Measurements from ENCODE around the gene SLC2A1. TPM values are rescaled to one million over a fixed set of nuclear protein-coding genes. Genes with fewer than 3 reads are reported as not detected.

The SLC2A1 gene
- total and polyA plus RNA-seq, 9 of the 15 experiments (the other 6 are each of a cell fraction or from before 2014, with no cell fraction given), result 12.6 to 153 (median 48.0) TPM

GRCh38 chr1:42922687-42923366, 35.8 kb downstream of the SLC2A1 start (continued):
- peak; percentile 30 for TF ChIP-seq PRDM10 (IDR thresholded peaks at IDR 0.05; ENCODE audit: partially characterized antibody)
- 0 out of 2 replicates have a peak, but pooled peaks have one; percentile 51 for TF ChIP-seq LARP7 (IDR thresholded peaks at IDR 0.05)
- TF ChIP-seq ZBTB2 (IDR thresholded peaks at IDR 0.05), result peak; percentile 55
- TF ChIP-seq BRCA1 (IDR thresholded peaks at IDR 0.05), result no peak
- no peak for TF ChIP-seq BRCA1 (CRISPR knock-in tag; IDR thresholded peaks at IDR 0.05)
- no peak for TF ChIP-seq SMAD3 (CRISPR knock-in tag; conservative IDR thresholded peaks at IDR 0.05)
- no peak for TF ChIP-seq TSC22D4 (tag; IDR thresholded peaks at IDR 0.05)
- no peak for TF ChIP-seq E2F8 (IDR thresholded peaks at IDR 0.05; ENCODE audit: low read depth, partially characterized antibody)
- TF ChIP-seq TGIF2 (CRISPR knock-in tag; IDR thresholded peaks at IDR 0.05), result no peak
- peak; percentile 75 for TF ChIP-seq DPF2 (IDR thresholded peaks at IDR 0.05)
- TF ChIP-seq CXXC5 (CRISPR knock-in tag; IDR thresholded peaks at IDR 0.05), result 0 out of 2 replicates have a peak, but pooled peaks have one; percentile 27
- TF ChIP-seq TCF3 (CRISPR knock-in tag; IDR thresholded peaks at IDR 0.05), result peak; percentile 47
- TF ChIP-seq ARID2 (IDR thresholded peaks at IDR 0.05), result 0 out of 2 replicates have a peak, but pooled peaks have one; percentile 61
